ENCODE results near the gene FBLN5. TPM values are rescaled to one million over a fixed set of nuclear protein-coding genes. Genes with fewer than 3 reads are reported as not detected.
"Not testable (repeated sequence)": the region's sequence is repeated elsewhere in the genome, so short reads cannot be mapped to it uniquely, and the experiment has no call there.

The FBLN5 gene
- total RNA-seq, 2 experiments from 2014 or later, result 2.0 to 2.5 TPM

DNA sequence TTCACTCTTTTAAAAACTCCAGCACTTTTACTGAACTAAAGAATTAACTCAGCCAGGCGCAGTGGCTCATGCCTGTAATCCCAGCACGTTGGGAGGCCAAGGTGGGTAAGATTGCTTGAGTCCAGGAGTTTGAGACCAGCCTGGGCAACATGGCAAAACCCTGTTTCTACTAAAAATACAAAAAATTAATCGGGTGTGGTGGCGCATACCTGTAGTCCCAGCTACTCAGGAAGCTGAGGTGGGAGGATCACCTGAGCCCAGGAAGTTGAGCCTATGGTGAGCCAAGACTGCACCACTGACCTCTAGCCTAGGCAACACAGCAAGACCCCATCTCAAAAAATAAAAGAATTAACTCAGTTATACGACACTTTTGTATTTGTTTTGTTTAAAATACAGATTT lies 49.8 kb downstream of the FBLN5 start:
- peaks cover 17% of the 10 kb centered on the region for H3K4me1 Mint-ChIP-seq
- DNase-seq; CTCF ChIA-PET; H3K27ac Mint-ChIP-seq; H3K27me3 Mint-ChIP-seq; H3K4me3 Mint-ChIP-seq; H3K9me3 Mint-ChIP-seq; H3K36me3 Mint-ChIP-seq (ENCODE audit: low read depth): not testable (repeated sequence)
- POLR2A ChIA-PET, result interaction anchor here (1.8 kb wide), 1 partner anchor 31 kb away, joined by 7 read pairs; the partner anchor contains the start of gene TC2N

DNA sequence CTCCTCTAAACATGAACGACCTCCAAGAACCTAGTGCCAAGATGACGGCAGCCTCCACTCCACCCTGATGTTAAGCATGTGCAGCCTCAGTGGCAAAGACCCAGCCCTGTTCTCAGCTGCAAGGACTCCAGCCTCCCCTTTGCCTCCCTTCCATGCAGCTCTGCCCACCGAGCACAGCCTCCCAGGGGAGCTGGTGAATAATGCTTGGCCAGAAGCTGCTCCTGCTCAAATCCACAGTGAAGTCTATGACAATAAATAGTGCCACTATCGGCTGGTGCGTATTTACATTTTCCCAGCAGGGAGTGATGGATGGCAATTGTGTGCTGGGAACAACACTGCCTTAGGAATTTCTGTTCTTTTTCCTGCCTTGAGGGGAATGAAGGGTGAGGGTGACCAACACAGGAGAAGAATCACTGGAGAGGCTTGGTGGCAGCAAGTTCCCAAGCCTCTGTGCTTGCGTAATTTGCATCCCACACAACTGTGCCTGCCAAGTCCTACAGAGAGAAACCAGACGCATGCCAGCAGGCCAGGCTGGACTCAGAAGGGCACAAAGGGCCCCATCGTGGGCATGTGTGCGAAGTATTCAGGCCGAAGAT lies 50.3 kb downstream of the FBLN5 start:
- Mint-ChIP-seq H3K36me3 (ENCODE audit: low read depth) (no peaks in the 10 kb centered on the region), H3K4me3 (no peak overlapping the region), H3K27me3 (no peaks in the 10 kb centered on the region), H3K9me3 (no peaks in the 10 kb centered on the region), H3K27ac (no peak overlapping the region), H3K4me1 (peaks cover 20% of the 10 kb centered on the region)
- no peak for DNase-seq
- ChIA-PET POLR2A (no interaction called here), CTCF (interaction anchor here (0.9 to 2.1 kb wide), 2 partner anchors 14 to 30 kb away, joined by 3 to 5 read pairs; partner anchors contain the start of gene TC2N)

DNA sequence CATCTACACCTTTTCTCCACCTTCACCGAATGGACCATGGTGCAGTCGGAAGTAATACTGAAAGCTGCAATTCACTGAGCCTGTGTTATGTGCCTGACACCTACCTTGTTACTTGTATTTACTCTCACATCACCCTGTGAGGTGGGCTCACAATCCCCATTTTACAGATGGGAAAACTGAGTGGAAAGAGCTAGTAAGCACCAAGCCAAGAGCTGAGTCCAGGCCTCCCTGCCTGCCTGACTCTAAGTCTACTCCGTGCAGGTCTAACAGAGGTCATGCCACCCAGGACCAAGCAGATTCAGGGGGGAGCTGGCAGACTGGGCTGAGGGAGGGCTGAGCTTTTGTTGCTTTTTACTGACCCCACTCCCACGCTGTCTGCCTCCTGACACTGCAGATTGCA lies 51.1 kb downstream of the FBLN5 start:
- CTCF ChIA-PET, result interaction anchor here (0.9 to 2.1 kb wide), 2 partner anchors 15 to 30 kb away, joined by 3 to 5 read pairs; partner anchors contain the start of gene TC2N
- no peak overlapping the region for H3K4me3 Mint-ChIP-seq
- no peaks in the 10 kb centered on the region for H3K9me3 Mint-ChIP-seq
- POLR2A ChIA-PET, result interaction anchor here (1.1 to 1.9 kb wide), 2 partner anchors 23 to 29 kb away, joined by 3 to 11 read pairs; partner anchors contain the start of gene TC2N
- no peaks in the 10 kb centered on the region for H3K27me3 Mint-ChIP-seq
- no peak overlapping the region for H3K27ac Mint-ChIP-seq
- H3K36me3 Mint-ChIP-seq (ENCODE audit: low read depth), result no peaks in the 10 kb centered on the region
- peaks cover 23% of the 10 kb centered on the region for H3K4me1 Mint-ChIP-seq
- no peak for DNase-seq

DNA sequence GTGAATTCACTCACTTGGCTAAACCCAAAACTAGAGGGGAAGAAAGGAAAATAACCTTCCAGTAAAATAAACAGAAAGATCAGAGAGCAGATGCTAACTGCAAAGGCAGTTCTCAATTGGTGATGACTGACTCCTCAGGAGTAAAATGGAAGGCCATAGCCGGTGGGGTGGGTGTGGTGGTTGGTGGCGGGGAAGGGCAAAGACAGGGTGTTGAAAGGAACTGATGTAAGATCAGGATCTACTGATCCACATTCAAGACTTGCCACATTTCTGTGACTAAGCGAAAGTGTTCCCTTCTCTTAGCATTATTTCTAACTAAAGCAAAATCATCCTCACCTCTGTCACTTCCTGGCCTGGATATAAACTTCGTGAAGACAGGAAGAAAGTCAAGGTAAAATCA lies 53.8 kb downstream of the FBLN5 start:
- Mint-ChIP-seq H3K4me3 (no peak overlapping the region), H3K27me3 (no peaks in the 10 kb centered on the region), H3K36me3 (ENCODE audit: low read depth) (no peaks in the 10 kb centered on the region), H3K9me3 (no peaks in the 10 kb centered on the region), H3K4me1 (peaks cover 40% of the 10 kb centered on the region), H3K27ac (peak overlapping the region; percentile 40)
- CTCF ChIA-PET, result interaction anchor here (1.1 to 1.8 kb wide), 3 partner anchors 18 to 212 kb away, joined by 4 to 6 read pairs (median 5); partner anchors contain the start of gene ATXN3
- POLR2A ChIA-PET, result no interaction called here
- DNase-seq, result no peak

DNA sequence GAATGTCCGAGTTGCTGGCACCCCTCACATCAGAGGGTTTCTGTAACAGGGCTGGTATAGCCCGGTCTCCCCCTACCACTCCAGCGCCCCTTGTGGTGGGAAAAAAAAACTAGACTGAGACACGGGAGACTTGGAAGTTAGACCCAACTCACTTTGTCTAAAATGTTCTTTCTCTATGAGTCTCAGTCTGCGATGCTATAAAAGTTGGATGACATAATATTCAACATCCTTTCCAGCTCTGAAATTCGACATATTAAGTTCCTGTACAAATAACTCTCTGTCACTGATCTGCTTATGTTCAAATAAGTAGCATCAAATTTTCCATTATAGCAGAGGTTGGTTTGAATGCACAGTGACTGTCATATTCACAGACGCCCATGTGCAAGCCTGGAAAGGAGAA lies 54.5 kb downstream of the FBLN5 start:
- Mint-ChIP-seq H3K27ac (no peak overlapping the region), H3K27me3 (no peaks in the 10 kb centered on the region), H3K4me3 (no peak overlapping the region), H3K4me1 (peaks cover 40% of the 10 kb centered on the region), H3K9me3 (no peaks in the 10 kb centered on the region), H3K36me3 (ENCODE audit: low read depth) (no peaks in the 10 kb centered on the region)
- CTCF ChIA-PET, result interaction anchor here (1.1 to 1.8 kb wide), 6 partner anchors 10 to 213 kb away, joined by 3 to 8 read pairs (median 4); partner anchors contain the start of gene ATXN3
- POLR2A ChIA-PET, result interaction anchor here (0.9 kb wide), 1 partner anchor 25 kb away, joined by 3 read pairs; the partner anchor contains the start of gene TC2N
- no peak for DNase-seq

DNA sequence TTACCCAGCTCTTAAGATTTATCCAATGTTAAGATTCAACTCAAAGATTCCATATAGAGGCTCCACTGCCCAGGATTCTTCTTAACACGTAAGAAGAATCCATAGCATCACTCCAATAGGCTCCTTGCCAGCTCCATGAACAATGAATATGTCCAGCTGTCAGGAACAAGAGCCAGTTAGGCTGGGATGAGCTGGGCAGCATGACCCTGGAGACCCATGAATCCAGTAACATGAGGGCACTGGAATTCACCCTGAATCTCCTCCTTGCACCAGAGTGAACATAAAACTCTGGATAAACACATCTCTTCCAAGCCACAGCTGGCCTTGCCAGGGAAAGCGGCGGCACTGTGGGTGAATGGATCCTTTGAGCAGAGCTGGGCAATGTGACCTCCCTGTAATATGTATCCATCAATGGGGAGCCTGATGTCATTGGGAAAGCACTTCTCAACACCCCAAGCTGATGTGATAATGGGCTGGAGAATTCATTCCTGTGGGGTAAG lies 55.7 kb downstream of the FBLN5 start:
- Mint-ChIP-seq H3K27ac (no peak overlapping the region), H3K4me3 (no peak overlapping the region), H3K9me3 (no peaks in the 10 kb centered on the region), H3K4me1 (peaks cover 42% of the 10 kb centered on the region), H3K36me3 (ENCODE audit: low read depth) (no peaks in the 10 kb centered on the region), H3K27me3 (no peaks in the 10 kb centered on the region)
- no peak for DNase-seq
- ChIA-PET POLR2A (interaction anchor here (0.8 to 1.5 kb wide), 2 partner anchors 18 to 25 kb away, joined by 3 to 5 read pairs; partner anchors contain the start of gene TC2N), CTCF (interaction anchor here (0.9 to 1.9 kb wide), 6 partner anchors 14 to 33 kb away, joined by 3 to 8 read pairs (median 4); partner anchors contain the start of gene TC2N)

DNA sequence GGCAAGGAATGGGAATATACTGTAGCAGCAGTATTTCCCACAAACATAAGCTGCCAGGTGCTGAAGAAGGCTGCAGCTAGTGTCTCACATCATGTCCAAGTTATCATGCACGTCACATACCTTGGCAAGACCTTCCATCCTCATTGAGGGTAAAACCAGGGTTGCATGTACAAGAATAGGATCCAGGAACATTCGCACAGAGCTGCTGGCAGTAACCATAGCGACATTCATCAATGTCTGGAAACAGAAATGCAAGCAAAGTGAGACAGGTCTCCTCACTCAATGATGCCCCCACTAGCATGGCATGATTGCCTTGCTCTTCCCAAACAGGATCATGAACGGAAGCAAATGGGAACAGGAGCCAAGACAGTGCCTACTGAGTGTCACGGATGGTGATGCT lies 56.4 kb downstream of the FBLN5 start:
- Mint-ChIP-seq H3K4me3 (no peak overlapping the region), H3K27ac (no peak overlapping the region)
- POLR2A ChIA-PET, result interaction anchor here (1.0 to 1.5 kb wide), 2 partner anchors 20 to 24 kb away, joined by 3 to 5 read pairs; partner anchors contain the start of gene TC2N

DNA sequence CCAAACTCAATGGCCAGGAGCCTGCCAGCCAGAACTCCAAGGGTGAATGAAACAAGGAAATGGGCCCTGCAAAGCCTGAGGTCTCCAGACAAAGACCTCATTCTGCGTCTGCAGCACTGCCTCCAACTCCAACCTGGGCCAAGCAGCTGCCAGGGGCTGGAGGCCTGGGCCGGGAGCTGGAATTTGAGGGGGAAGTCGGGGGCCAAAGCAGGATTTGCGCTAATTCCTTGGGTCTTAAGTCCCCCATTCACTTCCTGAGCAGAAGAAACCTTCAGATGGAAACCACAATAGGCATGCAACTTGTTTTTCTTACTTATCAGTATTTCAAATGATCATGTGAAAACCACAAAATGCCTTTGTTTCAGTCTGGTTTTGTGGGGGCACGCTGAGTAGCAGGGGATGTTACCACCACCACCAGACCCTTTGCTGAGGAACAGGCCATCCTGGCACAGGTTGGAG lies 57.2 kb downstream of the FBLN5 start:
- Mint-ChIP-seq H3K36me3 (ENCODE audit: low read depth) (no peaks in the 10 kb centered on the region), H3K9me3 (no peaks in the 10 kb centered on the region), H3K27me3 (no peaks in the 10 kb centered on the region), H3K4me3 (no peak overlapping the region), H3K4me1 (peaks cover 40% of the 10 kb centered on the region), H3K27ac (peak overlapping the region; percentile 49)
- CTCF ChIA-PET, result interaction anchor here (1.4 to 1.9 kb wide), 3 partner anchors 10 to 26 kb away, joined by 3 to 5 read pairs (median 4); no protein-coding TSS in a partner anchor
- POLR2A ChIA-PET, result interaction anchor here (1.0 to 3.3 kb wide), 5 partner anchors 17 to 32 kb away, joined by 3 to 13 read pairs (median 5); partner anchors contain the start of gene TC2N
- DNase-seq, result no peak

More for the DNA sequence above, 56.4 kb downstream of the FBLN5 start:
- Mint-ChIP-seq H3K27me3 (no peaks in the 10 kb centered on the region), H3K4me1 (peaks cover 42% of the 10 kb centered on the region), H3K9me3 (no peaks in the 10 kb centered on the region), H3K36me3 (ENCODE audit: low read depth) (no peaks in the 10 kb centered on the region)
- DNase-seq, result no peak
- CTCF ChIA-PET, result interaction anchor here (1.0 to 1.9 kb wide), 3 partner anchors 11 to 27 kb away, joined by 3 to 5 read pairs (median 4); partner anchors contain the start of gene TC2N

DNA sequence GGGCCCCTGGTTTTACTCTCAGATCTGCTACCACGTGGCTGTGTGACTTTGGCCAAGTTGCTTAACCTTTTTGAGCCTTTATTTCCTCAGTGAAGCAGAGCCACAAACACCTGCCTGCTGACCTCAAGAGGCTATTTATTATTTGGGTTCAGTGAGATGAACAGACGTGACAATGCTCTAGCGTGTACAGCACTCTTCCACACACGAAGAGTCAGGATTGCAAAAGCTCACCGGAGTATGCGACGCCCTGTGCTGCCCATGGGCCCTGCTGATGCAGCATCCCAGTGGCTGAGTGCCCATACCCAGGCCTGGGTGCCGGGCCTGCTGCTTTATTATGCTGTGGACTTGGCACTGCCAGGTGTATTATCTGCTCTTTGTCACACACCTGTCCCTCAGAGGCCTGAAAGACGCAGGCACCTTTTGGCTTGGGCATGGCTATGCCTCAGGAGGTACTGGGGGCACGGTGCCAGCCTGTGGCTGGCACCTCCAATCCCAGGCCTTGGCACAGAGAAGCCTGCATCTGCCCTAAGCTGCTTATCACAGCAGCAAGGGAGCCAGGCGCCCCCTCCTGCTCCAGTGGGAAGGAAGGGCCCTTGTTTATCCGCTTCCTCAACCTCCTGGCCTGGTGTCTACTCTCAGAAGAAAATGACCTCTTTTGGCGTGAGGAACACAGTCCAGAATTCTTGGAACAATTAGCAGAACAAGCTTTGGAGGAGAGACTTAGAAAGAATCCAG lies 57.9 kb downstream of the FBLN5 start:
- no peak for DNase-seq
- no peak overlapping the region for H3K4me3 Mint-ChIP-seq
- no peaks in the 10 kb centered on the region for H3K9me3 Mint-ChIP-seq
- ChIA-PET CTCF (interaction anchor here (1.4 to 1.6 kb wide), 2 partner anchors 9 to 10 kb away, joined by 3 to 4 read pairs; no protein-coding TSS in a partner anchor), POLR2A (interaction anchor here (1.3 to 3.3 kb wide), 3 partner anchors 17 to 31 kb away, joined by 3 to 13 read pairs (median 6); partner anchors contain the start of gene TC2N)
- no peaks in the 10 kb centered on the region for H3K36me3 Mint-ChIP-seq (ENCODE audit: low read depth)
- no peak overlapping the region for H3K27ac Mint-ChIP-seq
- H3K27me3 Mint-ChIP-seq, result no peaks in the 10 kb centered on the region
- H3K4me1 Mint-ChIP-seq, result peaks cover 40% of the 10 kb centered on the region

DNA sequence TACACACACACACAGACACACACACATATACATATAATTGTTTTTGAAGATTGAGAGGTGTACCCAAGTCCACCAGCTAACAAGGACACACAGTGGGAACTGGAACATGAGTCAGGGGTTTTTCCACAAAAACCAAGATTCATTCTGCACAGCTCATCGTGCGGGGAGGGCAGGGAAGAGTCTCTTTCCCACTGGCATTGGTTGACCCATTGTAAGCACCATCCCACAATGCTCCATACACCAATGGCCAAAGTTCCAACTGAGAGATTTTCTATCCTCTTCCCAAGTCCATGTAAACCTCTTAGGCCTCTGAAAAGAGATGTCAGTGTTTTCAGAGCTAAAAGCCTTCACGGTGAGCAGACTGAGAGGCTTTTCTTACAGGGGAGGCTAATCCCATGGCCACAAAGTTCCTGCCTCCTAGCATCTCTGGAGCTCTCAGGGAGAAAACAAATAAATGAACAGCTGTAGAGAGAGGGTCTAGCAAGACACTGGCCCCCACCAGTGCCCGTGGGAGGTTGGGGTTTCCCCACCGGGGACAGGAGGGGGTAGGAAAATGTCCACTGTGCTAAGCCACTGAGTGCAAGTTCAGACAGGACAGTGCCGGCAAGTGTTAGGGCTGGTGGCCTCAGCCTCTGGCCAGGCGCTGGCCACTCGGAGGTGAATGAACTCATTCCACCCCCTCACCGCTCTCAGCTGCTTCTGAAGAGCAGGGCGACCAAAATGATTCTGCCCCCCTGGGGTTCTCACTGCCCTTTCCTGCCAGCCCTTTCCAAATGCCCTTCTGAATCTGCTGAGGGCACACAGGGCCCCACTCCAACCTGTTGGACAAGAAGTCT lies 58.6 kb downstream of the FBLN5 start:
- H3K4me1 Mint-ChIP-seq, result peaks cover 38% of the 10 kb centered on the region
- POLR2A ChIA-PET, result interaction anchor here (0.6 to 3.3 kb wide), 5 partner anchors 16 to 25 kb away, joined by 3 to 13 read pairs (median 4); partner anchors contain the start of gene TC2N
- no peaks in the 10 kb centered on the region for H3K9me3 Mint-ChIP-seq
- H3K27ac Mint-ChIP-seq, result no peak overlapping the region
- CTCF ChIA-PET, result interaction anchor here (1.6 kb wide), 1 partner anchor 10 kb away, joined by 3 read pairs; no protein-coding TSS in a partner anchor
- H3K36me3 Mint-ChIP-seq (ENCODE audit: low read depth), result no peaks in the 10 kb centered on the region
- H3K27me3 Mint-ChIP-seq, result no peaks in the 10 kb centered on the region
- no peak for DNase-seq
- H3K4me3 Mint-ChIP-seq, result no peak overlapping the region

DNA sequence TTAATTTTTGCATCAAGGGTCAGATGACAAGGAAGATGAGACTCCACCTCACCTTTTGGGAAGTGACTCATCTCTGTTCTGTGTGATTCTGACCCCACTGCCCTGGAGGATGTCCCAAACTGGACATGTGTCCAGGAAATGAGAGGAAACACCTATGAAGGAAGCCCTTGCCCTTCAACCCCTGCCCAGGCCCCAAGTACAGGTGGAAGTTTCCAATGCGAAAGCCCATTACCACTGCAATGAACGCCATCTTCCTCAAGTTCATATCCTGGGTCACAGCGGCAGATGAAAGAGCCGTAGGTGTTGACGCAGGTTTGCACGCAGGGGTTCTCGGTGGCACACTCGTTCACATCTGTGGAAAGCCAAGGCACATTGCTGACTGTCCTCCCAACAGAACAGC lies 60.5 kb downstream of the FBLN5 start:
- H3K9me3 Mint-ChIP-seq, result no peaks in the 10 kb centered on the region
- ChIA-PET CTCF (no interaction called here), POLR2A (no interaction called here)
- H3K4me1 Mint-ChIP-seq, result peaks cover 26% of the 10 kb centered on the region
- H3K27me3 Mint-ChIP-seq, result no peaks in the 10 kb centered on the region
- H3K4me3 Mint-ChIP-seq, result no peak overlapping the region
- H3K27ac Mint-ChIP-seq, result no peak overlapping the region
- no peaks in the 10 kb centered on the region for H3K36me3 Mint-ChIP-seq (ENCODE audit: low read depth)
- no peak for DNase-seq

DNA sequence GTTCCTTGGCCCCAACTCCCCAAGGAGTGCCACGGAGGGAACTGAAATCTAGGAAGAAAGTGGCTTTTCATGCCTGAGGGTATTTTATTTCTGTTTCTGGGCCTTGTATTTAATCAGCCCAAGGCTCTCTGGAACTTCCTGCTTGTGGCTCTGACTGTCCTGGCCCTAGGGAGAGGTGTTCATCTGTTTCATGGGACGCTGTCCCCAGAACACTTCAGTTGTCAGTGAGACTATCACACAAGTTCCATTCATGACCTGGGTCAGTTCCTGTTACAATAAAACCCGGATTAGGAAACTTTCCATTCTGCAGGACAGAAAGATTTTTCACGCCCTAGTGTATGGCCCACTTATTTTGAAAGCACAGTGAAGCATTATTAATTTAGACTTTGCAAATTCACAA lies 61.7 kb downstream of the FBLN5 start:
- ChIA-PET CTCF (no interaction called here), POLR2A (no interaction called here)
- Mint-ChIP-seq H3K27me3 (no peaks in the 10 kb centered on the region), H3K9me3 (no peaks in the 10 kb centered on the region), H3K4me1 (peaks cover 25% of the 10 kb centered on the region), H3K36me3 (ENCODE audit: low read depth) (no peaks in the 10 kb centered on the region), H3K4me3 (no peak overlapping the region), H3K27ac (no peak overlapping the region)
- DNase-seq, result no peak

Measured in activated CD4-positive, alpha-beta memory T cell treated with anti-CD3 and anti-CD28 coated beads, Interleukin-2, amount 10 ng/mL, durations not matched to agents 7 days and 5 days (primary cell).